Muscle layer of colon (tissue), 2 donors: ENCODE data around the gene PSMA3.
"Not testable (repeated sequence)": the region's sequence is repeated elsewhere in the genome, so short reads cannot be mapped to it uniquely, and the experiment has no call there.

Source experiments
- H3K27ac ChIP-seq: one replicate; pipeline ENCODE4 v1.7.0; 2013; ENCODE audit warnings: low read depth, mild to moderate bottlenecking, low read length, moderate library complexity
- H3K27me3 ChIP-seq, 2 donors: one replicate each; pipeline ENCODE4 v1.7.0; 2013; ENCODE audit warnings: low read length in 2 of 2, mild to moderate bottlenecking in 2 of 2; ENCODE audit not compliant: insufficient read depth in 2 of 2, control insufficient read depth in 1 of 2
- H3K36me3 ChIP-seq: one replicate; pipeline ENCODE4 v1.7.0; 2013; ENCODE audit warnings: mild to moderate bottlenecking, low read length; ENCODE audit not compliant: insufficient read depth
- H3K4me1 ChIP-seq: one replicate; pipeline ENCODE4 v1.7.0; 2013; ENCODE audit warnings: mild to moderate bottlenecking, low read length; ENCODE audit not compliant: insufficient read depth
- H3K4me3 ChIP-seq, 2 donors: one replicate each; pipeline ENCODE4 v1.7.0; 2013; ENCODE audit warnings: low read length in 2 of 2, low read depth in 1 of 2, mild to moderate bottlenecking in 1 of 2, moderate library complexity in 1 of 2
- H3K9ac ChIP-seq: one replicate; pipeline ENCODE4 v1.7.0; 2013; ENCODE audit warnings: low read length
- H3K9me3 ChIP-seq: one replicate; pipeline ENCODE4 v1.7.0; 2013; ENCODE audit warnings: mild to moderate bottlenecking, low read length
- donor health status: abdominal sarcoma.
- donor health status: Adenocarcinoma of cecum.

The PSMA3 gene

DNA sequence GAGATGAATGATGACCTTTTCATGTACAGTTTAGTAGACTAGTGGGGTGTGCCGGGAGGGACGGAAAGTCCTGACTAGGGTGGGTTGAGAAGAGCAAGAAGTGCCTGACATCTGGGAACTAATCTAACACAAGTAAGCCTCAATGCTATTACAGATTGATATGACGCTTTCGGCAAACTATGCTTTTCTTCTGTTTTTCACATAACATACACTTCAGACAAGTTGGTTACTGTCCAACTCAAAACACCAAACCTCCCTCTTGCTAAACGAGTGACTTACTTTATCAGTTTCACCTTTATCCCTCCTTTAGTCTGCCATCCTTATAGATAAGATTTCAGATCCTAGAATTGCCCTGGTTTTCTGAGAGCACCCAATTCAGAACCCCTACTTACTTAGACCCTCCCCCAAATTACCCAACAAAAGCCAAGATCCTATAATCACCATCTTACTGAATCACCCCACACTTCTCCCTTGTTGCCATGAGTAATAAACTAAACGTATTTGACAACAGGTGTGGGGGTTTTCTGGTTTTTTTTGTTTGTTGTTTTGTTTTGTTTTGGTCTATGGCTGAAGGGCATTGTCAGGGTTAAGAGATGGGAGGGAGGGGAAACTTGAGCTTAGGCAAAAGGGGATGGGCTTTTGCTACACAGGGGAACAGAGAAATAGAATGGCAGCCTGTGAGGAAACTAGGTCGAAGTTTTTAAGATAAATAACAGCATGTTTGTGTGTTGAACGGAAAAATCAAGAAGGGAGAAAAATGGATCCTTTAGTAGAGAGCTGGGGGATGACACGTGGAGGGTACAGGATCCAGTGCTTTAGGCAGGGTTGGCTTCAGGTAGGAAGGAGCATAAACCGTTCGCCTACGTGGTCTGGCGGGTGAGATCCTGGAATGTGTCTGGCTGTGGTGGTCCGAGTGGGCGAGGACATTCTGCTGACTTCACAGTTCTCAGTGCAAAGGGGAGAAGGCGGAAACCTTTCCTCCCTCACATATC lies 6.1 kb upstream of the PSMA3 start:
- Histone ChIP-seq H3K4me3 (peak overlapping the region; percentile 72 to 75), H3K27ac (peak overlapping the region; percentile 48), H3K27me3 (no peaks in the 10 kb centered on the region), H3K36me3 (no peaks in the 10 kb centered on the region), H3K4me1 (peaks cover 3% of the 10 kb centered on the region), H3K9me3 (no peaks in the 10 kb centered on the region), H3K9ac (peak overlapping the region; percentile 69)

DNA sequence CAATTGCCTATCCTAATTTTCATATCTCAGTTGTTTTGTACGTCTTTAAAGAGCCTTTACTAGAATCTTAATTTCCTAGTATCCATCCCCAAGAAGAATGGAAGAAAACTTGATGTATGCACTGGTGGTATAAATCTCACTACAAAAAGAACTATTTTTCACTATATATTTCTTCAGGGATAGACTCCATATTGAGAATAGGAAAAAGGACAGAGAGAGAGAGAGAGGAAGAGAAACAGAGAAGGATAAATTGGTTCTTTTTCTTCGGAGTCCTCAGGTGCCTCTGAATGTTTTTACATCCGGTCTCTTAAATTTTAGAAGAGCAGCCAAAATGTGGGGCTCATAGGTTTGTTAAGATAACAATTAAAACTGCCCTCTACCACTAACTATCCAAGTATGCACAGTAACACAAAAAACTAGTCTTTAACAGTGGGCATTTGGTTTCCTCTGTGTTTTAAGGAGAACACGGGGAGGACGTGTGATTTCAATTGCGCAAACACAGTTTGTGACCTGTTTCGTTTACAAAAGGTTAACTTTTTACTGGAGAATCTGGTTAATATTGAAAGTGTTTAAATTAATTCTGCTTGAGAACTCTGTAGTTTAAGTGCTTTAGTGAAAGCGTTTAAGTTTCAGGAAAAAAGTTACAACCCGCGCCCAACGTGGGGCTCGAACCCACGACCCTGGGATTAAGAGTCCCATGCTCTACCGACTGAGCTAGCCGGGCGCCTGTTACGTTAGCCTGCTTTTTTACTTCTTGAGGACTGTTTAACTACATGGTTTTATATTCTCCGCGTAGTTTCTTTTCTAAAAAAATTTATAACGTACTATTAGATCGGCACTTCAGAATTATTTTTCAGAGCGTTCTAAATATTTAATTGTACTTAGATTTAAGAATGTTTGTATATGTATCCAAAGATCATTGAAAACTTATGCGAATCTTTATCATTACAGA lies 5.1 kb upstream of the PSMA3 start:
- Histone ChIP-seq H3K9me3 (no peaks in the 10 kb centered on the region), H3K9ac (peak overlapping the region; percentile 69), H3K27me3 (no peaks in the 10 kb centered on the region), H3K4me1 (peaks cover 7% of the 10 kb centered on the region), H3K36me3 (no peaks in the 10 kb centered on the region), H3K27ac (peak overlapping the region; percentile 64), H3K4me3 (peak overlapping the region; percentile 72 to 75)

DNA sequence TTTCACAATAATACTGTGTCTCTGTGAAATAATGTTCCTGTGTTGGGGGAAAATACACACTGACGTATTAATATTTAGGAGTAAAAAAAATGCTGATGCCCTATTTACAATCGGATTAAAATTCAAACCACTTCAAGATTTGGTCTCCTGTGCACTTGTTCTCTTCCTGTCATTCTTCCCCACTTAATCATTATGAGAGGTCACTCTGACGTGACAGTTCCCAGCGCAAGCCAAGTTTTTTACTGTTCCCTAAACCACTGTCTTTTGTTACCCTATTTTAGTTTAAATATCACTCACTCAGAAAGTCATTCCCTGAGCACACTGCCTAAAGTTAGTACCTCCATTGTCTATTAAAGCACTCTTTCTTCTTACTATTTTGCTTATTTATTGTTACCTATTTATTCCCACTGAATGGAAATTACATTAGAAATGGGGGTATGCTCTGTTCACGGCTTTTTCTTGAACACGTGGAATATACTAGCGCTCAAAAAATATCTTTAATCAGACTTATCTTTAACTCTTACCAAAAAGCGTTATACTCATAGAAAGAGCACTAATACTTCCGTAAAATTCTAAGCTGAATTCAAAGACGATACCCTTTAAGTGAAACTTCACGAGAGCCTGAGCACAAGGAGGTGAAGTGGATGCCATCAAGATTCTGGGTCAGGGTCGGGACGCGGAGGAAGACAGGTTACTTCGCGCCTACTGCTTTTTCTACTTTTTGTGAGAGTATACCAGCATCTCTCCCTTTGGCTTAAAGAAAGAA lies 670 bp upstream of the PSMA3 start:
- Histone ChIP-seq H3K4me1 (peaks cover 30% of the 10 kb centered on the region), H3K4me3 (peak overlapping the region; percentile 58 to 61), H3K27me3 (no peaks in the 10 kb centered on the region), H3K9ac (peak overlapping the region; percentile 62), H3K9me3 (no peaks in the 10 kb centered on the region), H3K27ac (peak overlapping the region; percentile 87), H3K36me3 (no peaks in the 10 kb centered on the region)

DNA sequence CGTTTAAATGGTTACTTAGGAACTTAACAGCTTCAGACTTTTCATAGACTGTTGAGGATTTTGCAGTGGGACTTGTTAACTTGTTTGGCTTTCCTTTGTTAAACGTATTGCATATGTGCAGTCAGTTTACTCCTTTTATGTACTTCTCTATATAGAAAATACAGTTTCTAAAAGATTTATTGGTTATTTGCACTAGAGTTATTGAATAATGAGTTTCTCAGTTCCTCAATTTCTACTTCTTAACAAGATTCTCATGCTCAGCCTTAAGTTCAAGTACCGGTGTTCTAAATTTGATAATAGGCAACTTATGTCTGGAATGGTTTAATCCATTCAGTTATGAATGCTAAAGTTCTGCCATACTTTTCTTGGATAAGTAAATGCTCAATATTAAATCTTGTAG lies 919 bp downstream of the PSMA3 start:
- Histone ChIP-seq H3K9ac (peak overlapping the region; percentile 70), H3K27me3 (no peaks in the 10 kb centered on the region), H3K4me3 (peak overlapping the region; percentile 89 to 93), H3K36me3 (no peaks in the 10 kb centered on the region), H3K27ac (peak overlapping the region; percentile 87), H3K9me3 (no peaks in the 10 kb centered on the region), H3K4me1 (peaks cover 30% of the 10 kb centered on the region)

DNA sequence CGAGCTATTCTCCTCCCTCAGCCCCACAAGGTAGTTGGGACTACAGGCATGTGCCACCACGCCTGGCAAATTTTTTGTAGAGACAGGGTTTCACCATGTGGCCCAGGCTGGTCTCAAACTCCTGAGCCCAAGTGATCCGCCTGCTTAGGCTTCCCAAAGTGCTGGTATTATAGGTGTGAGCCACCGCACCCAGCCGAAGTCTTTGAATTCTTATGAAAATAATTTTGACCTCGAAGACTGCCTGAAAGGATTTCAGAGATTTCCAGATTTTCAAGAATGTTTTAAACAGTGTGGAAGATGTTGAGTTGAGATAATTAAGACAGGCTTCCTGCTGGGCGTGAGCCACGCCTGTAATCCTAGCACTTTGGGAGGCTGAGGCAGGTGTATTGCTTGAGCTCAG lies 5.0 kb downstream of the PSMA3 start:
- no peaks in the 10 kb centered on the region for H3K9me3 ChIP-seq
- peaks cover 23% of the 10 kb centered on the region for H3K4me1 ChIP-seq
- H3K27ac ChIP-seq: no peak overlapping the region
- no peaks in the 10 kb centered on the region for H3K27me3 ChIP-seq
- no peak overlapping the region for H3K4me3 ChIP-seq
- H3K9ac ChIP-seq: no peak overlapping the region
- H3K36me3 ChIP-seq: peaks cover 3% of the 10 kb centered on the region

DNA sequence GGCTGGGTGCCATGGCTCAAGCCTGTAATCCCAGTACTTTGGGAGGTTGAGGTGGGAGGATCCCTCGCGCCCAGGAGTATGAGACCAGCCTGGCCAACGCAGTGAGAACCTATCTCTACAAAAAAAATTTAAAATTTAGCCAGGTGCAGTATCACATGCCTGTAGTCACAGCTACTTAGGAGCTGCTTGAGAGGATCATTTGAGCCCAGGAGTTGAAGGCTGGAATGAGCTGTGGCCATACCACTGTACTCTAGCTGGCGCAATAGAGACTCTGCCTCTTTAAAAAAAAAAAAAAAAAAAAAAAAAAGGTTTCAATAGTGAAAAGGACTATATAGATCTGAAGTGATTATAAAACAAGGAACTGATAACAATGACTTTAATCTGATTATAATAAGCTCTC lies 13.5 kb downstream of the PSMA3 start:
- no peaks in the 10 kb centered on the region for H3K4me1 ChIP-seq
- no peaks in the 10 kb centered on the region for H3K9me3 ChIP-seq
- H3K4me3 ChIP-seq: no peak overlapping the region
- no peaks in the 10 kb centered on the region for H3K27me3 ChIP-seq
- H3K9ac ChIP-seq: no peak overlapping the region
- H3K36me3 ChIP-seq: peaks cover 35% of the 10 kb centered on the region
- no peak overlapping the region for H3K27ac ChIP-seq

DNA sequence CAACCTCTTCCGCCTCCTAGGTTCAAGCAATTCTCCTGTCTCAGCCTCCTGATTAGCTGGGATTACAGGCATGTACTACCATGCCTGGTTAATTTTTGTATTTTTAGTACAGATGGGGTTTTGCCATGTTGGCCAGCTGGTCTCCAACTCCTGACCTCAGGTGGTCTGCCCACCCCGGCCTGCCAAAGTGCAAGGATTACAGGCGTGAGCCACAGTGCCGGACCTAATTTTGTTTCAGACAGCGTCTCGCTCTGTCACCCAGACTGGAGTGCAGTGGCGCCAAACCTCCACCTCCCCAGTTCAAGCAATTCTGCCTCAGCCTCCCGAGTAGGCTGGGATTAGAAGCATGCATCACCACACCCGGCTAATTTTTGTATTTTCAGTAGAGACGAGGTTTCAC lies 17.4 kb downstream of the PSMA3 start:
- H3K36me3 ChIP-seq: peaks cover 51% of the 10 kb centered on the region
- not testable (repeated sequence) for H3K4me3 ChIP-seq, H3K27me3 ChIP-seq

DNA sequence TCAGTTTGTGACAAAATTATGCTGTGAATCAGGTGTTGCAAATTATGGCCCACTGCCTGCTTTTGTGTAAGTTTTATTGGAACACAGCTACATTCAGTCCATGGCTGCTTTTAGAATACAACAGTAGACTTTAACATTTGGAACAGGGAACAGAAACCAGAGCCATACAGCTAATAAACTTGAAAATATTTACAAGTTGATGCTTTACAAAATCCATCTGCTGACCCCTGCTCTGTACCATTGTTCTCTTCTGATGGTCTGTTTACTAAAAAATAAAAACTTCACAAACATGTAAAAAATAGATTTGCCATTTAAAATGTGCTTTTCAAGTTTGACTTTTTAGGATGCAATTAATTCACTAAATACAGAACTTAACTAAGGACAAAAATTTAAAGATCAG lies 20.8 kb downstream of the PSMA3 start:
- Histone ChIP-seq H3K9ac (no peak overlapping the region), H3K27ac (no peak overlapping the region), H3K4me3 (no peak overlapping the region), H3K36me3 (peaks cover 42% of the 10 kb centered on the region), H3K27me3 (no peaks in the 10 kb centered on the region), H3K9me3 (no peaks in the 10 kb centered on the region), H3K4me1 (peaks cover 5% of the 10 kb centered on the region)

More for the DNA sequence above, 17.4 kb downstream of the PSMA3 start:
- H3K9me3 ChIP-seq, H3K9ac ChIP-seq, H3K27ac ChIP-seq, H3K4me1 ChIP-seq: not testable (repeated sequence)

DNA sequence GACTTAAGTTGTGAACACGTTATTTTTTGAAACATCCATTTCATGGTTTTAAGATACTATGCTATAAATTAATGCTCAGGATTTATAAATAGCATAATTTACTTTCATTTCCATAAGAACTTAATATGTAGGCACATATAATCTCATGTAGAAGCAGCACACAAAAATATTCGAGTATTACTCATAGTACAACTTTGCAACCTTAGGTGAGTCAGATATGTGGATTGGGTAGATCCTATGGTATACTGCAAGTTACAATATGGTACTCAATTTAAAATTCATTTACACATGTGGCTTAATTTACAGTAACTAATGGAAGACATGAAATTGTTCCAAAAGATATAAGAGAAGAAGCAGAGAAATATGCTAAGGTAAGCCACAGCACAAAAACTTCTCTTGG lies 26.0 kb downstream of the PSMA3 start:
- Histone ChIP-seq H3K9ac (no peak overlapping the region), H3K27ac (no peak overlapping the region), H3K27me3 (no peaks in the 10 kb centered on the region), H3K36me3 (peaks cover 58% of the 10 kb centered on the region), H3K4me3 (no peak overlapping the region), H3K9me3 (no peaks in the 10 kb centered on the region), H3K4me1 (peaks cover 22% of the 10 kb centered on the region)

DNA sequence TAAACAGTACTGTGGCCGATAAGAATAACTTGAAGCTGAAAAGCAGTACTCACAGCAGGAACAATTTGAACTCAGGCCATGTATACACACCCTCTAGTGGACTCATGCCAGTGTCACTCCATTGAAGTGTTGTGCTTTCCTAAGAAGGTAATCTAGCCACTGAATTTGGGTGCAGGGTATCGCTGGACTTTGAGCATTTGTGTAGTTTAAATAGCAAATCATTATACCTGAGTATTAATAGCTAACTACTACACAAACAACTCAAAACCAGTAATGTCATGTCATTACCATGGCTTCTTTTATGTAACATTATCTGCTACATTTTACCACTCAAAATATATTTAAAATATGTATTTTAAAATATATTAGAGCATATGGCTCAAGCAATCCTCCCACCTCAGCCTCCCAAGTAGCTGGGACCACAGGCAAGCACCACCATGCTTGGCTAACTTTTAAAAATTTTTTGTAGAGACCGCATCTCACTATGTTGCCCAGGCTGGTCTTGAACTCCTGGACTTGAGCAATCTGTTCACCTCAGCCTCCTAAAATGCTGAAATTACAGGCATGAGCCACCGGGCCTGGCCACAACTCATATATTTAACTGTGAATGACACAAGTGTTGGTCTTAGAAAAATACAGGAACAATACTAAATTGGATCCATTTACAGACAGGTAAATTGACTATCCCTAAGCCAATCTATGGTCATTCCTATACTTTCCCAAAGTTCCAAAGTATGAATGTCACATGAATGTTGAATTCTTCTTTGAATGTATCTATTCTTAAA lies 28.1 kb downstream of the PSMA3 start:
- no peaks in the 10 kb centered on the region for H3K27me3 ChIP-seq
- H3K27ac ChIP-seq: no peak overlapping the region
- no peak overlapping the region for H3K9ac ChIP-seq
- H3K4me3 ChIP-seq: no peak overlapping the region
- H3K9me3 ChIP-seq: no peaks in the 10 kb centered on the region
- H3K36me3 ChIP-seq: peaks cover 51% of the 10 kb centered on the region
- H3K4me1 ChIP-seq: peaks cover 27% of the 10 kb centered on the region
